Measurements from ENCODE around the gene SDC3. TPM values are rescaled to one million over a fixed set of nuclear protein-coding genes. Genes with fewer than 3 reads are reported as not detected.
"Not testable (repeated sequence)": the region's sequence is repeated elsewhere in the genome, so short reads cannot be mapped to it uniquely, and the experiment has no call there.

The SDC3 gene
- polyA plus RNA-seq, 1 donor = 24.8 TPM

GRCh38 chr1:30876451-30877204, 31.9 kb downstream of the SDC3 start:
- DNase-seq = no peak

GRCh38 chr1:30875916-30876315, 32.6 kb downstream of the SDC3 start:
- DNase-seq = no peak

GRCh38 chr1:30875197-30875596, 33.4 kb downstream of the SDC3 start:
- DNase-seq = no peak

DNA sequence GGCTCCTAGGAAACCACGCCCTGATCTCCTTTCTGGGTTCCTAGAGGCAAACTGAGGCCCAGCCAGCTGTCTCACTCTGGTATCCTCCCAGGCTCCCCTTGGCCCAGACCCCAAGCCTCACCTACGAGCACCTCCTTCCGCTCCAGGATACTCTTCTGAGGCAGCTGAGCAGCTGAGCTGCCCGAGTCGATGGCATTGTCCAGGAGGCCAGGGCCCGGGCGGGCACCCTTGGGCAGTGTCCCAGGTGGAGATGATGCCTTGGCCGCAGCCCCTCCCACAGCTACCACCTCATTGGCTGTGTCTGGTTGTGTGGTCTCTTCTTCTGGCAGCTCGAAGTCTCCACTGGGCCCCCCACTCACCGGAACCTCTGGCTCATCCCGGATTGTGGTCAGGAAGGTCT, 34.4 kb downstream of the SDC3 start:
- DNase-seq = no peak

- DNase-seq = no peak
These were observed 35.7 kb downstream of the SDC3 start for GRCh38 chr1:30872948-30873263.

- DNase-seq = no peak
These were observed 36.3 kb downstream of the SDC3 start for GRCh38 chr1:30872033-30872947.

GRCh38 chr1:30871276-30871871, 37.2 kb downstream of the SDC3 start:
- DNase-seq = no peak

DNA sequence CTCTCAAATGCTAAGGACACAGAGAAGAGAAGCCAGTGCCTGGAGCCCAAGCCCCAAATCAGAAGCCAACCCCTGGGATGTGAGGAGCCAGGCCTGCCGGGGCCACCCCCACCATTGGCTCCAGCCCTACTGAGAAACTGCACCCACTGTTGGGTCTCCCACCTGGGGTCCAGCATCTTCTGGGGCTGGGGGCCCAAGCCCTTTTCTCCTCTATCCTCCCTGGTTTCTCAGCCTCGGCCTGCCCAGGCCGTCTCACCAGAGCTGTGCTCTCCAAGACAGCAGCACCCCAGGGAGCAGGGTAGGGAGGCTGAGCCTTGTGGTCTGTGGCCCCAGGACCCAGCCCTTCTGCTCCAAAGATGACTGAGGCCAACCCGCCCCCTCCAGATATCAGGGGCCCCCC, 37.9 kb downstream of the SDC3 start:
- no peak for DNase-seq

DNA sequence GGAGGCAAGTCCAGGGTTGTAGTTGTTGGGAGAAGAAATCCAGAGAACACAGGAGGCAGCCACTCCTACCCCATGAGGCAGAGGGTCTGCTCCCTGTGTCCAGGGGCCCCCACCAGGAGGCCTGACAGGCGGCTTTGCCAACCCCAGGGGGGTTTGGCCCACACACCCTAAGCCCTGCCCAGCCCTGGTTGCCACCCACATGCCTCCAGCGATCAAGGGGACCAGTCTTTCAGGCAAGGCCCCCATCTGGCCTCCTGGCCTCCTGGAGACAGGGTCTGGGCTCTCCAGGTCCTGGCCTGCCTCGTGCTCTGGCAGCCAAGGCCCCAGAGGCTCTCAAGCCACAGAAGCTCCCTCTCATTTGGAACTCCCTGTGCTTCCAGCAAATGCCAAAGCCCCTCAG, 38.5 kb downstream of the SDC3 start:
- DNase-seq = no peak

DNA sequence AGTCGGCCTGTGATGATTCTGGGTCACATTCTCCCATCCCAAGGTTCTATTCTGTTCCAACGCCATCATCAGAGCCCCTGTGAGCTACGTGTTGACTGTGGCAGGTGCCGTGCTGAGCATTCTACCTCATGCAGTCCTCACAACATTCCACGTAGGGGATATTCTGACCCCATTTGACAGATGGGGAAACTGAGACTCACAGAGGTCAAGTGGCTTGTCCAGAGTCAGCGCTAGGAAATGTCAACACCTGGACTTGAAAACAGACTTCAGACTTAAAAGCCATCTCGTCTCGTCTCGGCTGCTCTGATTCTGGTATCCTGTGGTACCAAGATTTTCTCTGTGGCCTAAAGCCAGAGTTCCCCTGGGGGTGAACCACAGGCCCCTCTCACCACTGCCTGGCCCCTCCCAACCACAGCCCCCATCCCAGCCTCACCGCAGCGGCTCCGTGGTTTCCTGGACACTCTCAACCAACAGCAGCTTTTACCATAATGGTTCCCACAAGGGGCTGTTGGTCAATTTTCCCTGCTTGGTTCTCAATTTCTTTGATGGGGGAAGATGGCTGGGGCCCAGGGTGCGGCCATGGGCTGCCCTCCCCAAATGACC, 39.6 kb downstream of the SDC3 start:
- DNase-seq = no peak

DNA sequence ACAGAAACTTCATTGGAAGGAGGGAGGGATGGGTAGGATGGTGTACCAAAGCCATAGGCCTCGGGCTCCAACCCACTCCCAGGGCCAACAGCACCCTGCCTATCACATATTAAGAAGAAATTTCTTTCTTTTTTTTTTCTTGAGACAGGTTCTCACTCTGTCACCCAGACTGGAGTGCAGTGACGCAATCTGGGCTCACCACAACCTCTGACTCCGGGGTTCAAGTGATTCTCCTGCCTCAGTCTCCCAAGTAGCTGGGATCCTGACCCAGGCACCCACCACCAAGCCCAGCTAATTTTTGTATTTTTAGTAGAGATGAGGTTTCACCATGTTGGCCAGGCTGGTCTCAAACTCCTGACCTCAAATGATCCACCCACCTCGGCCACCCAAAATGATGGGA, 40.5 kb downstream of the SDC3 start:
- DNase-seq = not testable (repeated sequence)

DNA sequence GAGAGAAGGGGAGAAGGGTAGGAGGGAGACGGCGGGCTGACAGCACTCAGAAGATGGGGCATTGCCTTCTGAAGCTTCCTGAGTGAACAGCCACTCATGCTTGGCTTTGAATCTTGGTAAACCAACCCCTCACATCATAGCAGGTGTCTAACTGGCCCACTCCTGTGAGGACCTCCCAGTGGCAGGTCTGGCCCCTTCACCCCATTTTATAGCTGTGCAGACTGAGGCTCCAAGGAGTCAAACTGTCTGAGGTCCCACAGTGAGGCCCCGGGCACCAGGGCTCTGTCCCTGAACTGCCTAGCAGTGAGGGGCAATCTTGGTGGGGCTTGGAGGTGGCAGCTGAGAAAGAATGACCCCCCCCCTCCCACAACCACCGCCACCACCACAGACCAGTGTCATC, 41.0 kb downstream of the SDC3 start:
- no peak for DNase-seq

DNA sequence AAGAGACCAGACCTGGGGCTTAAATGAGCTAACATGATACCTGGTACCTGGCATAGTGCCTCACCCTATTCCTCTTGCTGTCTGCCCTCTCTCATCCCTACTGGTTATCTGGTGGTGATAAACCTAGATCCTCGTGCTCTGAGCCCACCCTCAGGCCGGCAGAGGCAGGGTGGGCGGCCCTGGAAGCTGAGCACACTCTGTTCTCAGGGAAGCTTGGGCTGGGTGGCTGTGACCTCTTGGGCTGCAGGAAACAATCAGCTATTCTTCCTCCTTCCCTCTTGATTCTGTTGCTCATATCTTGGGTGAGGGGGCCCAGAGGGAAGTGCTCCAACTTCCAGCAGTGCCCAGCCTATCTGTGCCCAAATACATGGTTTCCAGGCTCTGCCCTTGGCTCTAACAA, 42.0 kb downstream of the SDC3 start:
- no peak for DNase-seq

- DNase-seq = no peak
These were observed 43.9 kb downstream of the SDC3 start for GRCh38 chr1:30864681-30865080.

DNA sequence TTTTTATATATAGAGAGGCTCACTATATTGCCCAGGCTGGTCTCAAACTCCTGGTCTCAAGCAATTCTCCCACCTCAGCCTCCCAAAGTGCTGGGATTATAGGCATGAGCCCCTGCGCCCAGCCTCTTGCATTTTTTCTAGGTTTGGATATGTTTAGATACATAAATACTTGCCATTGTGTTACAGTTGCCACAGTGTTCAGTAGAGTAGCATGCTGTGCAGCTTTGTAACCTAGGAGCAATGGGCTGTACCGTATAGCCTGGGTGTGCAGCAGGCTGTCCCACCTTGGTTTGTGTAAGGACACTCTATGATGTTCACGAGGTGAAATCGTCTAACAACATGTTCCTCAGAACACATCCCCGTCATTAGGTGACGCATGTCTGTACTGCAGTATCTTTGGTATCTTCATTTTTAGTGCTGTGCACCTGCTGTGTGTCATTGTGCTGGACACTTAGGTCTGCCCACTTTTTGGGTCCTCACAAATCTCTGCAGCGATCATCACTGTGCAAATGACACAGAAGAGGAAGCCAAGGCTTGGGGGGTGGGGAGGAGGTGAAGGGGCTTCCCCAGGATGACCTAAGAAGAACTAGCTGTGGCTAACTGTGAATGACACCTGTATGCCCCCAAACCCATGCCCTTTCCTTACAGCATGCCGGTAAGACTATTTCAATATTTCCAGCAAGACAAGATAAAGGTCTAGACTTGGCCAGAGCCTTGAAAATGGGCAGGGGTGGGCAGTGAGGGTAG, 44.5 kb downstream of the SDC3 start:
- no peak for DNase-seq

- no peak for DNase-seq
These were observed 48.3 kb downstream of the SDC3 start for GRCh38 chr1:30860320-30860652.

GRCh38 chr1:30857964-30858363, 50.6 kb downstream of the SDC3 start:
- DNase-seq = no peak

GRCh38 chr1:30857062-30857461, 51.5 kb downstream of the SDC3 start:
- no peak for DNase-seq

DNA sequence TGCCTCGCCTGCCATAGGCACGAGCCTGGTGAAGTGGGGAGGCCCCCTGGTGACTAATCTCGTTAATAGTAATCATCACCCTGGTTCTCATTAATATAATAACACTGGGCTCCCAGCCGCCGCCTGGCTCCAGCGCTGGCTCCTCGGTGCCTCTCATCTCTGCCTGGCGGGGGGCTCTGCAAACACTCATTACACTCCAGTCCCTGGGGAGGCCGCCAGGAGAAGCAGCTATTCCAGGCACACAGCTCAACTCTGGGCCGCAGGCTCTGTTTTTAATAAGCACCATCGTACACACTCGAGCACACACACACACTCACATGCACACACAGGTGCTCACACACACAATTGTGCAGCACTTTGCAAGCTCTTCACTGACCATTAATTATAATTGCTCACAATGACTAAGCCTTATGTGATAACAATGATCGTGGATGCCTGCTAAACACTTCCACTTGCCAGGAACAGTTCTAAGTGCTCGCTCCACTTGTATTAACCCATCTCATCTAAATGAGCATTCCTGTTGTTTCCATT, 52.2 kb downstream of the SDC3 start:
- no peak for DNase-seq

- DNase-seq = no peak
These were observed 52.8 kb downstream of the SDC3 start for GRCh38 chr1:30855686-30856259.

DNA sequence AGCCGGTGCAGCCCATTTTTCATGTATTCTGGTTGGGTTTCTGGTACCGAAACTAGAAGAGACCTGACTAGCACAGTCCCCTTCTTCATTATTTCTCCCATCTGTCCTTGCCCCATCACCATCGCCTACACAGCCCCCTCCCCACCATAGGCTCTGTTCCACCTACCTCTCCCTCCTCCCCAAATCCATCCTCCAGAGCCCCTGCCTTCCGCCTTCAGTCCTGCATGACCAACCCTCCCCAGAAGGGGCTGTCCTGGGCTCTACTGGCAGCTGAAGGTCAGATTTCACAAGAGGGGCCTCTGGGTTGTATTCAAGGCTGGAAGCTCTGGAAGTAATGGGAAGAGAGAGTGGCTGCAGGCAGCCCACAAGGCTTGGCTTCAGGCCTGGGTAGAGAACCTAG, 55.2 kb downstream of the SDC3 start:
- no peak for DNase-seq

- no peak for DNase-seq
These were observed 56.5 kb downstream of the SDC3 start for GRCh38 chr1:30852026-30852425.
